HG03378 (cell line): ENCODE measurements around the gene NT5DC2.

ENCODE experiments used
- ATAC-seq: cut with Tn5 transposase; IDR thresholded peaks from one replicate; pipeline ENCODE4 v1.9.1; 2021; ENCODE audit warnings: mild to moderate bottlenecking, moderate library complexity; ENCODE audit not compliant: unreplicated experiment

NT5DC2 gene

DNA sequence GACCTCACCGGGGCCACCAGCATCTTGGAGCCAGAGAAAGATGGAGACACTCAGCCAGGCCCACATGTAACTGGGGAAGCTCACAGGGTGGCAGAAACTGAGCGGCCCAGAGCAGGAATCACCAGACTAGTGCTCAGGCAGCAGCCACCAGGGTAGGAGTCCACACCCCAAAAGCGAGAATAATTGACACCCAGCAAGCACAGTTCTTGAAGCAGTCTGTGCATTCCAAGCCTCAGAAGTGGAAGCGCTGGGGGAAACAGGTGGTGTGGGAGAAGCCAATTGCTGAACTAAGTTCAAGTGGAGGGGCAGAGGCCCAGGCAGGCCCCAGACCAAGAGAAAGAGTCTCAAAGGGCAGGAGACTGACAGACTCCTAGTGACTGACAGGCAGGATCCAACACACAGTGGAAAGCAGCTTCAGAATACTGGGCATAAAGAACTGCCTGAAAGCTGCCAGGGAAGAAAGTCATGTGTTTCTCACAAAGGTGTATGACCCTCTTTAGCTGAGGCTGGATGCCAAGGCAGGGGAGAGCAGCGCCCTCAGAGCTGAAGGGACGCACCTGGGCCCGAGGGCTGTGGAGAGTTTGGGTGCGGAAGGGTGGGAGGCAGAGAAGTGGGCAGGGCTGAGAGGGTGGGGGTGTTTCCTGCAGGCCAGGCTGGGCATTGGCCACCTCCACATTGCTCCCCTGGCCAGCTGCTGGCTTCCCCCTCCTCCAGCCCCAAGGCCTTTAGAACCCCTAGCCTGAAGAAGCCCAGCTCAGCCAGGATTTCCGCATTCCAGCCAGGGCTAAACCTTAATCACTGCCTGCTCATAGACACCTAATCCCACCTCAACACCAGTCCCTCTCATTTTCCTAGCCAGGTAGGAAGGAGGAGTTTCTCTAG lies 7.7 kb downstream of the NT5DC2 start:
- ATAC-seq: no peak

DNA sequence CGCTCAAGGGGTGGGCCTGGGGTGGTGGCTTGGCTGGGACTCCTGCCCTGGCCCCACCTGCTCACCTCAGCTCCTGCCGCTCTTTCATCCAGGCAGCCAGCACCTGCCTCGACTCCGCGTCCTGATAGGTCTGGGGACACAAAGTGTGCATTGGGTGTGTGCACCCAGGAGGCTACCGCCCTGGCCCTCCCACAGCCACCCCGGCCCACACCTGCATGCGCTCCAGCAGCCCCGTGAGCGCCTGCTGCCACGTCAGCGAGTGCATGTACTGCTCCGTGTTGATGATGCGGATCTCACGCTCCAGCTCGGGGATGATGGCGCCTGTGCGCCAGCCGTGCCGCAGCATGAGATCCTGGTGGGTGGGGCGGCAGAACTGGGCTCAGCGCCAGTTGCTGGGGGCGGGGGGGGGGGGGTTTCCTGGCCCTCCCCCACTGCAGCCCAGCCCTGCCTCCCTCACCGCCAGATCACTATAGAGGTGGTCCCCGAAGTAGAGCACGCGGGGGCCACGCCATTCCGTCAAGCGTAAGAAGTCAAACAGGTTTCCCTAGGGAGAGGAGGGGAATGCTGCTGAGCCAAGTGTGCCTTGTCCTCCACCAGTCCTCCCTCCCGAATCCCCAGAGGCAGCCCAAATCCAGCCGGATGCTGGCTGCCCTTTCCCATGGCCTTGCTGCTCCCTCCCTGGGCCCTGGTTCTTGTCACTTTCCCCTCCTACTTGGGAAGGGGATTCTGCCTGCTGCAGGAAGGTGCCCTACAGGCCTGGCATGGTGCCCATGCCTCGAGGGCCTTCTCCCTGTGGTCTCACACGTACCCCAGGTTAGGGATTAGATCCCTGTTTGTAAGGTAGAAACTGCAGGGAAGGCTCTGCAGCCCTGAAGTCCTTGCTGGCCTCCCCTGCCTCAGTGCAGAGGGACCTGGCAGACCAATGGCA lies 8.6 kb downstream of the NT5DC2 start:
- no peak for ATAC-seq

DNA sequence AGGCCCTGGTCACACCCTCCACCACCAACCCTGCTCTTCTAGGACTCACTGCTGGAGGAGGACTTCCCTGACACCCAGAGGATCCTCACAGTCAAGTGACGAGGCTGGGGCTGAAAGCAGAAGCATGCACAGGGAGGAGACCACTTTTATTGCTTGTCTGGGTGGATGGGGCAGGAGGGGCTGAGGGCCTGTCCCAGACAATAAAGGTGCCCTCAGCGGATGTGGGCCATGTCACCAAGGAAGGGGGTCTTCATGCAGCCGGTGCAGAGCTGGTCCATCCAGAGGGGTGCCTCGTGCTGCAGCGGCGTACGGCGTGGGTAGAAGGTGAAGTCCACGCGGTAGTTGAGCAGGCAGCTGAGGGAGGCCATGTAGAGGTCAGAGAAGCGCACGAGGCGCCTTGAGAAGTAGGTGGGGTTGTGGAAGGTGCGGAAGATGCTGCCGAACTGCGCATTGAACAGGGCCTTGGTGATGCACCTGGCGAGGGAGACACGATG lies 9.4 kb downstream of the NT5DC2 start:
- ATAC-seq: no peak

DNA sequence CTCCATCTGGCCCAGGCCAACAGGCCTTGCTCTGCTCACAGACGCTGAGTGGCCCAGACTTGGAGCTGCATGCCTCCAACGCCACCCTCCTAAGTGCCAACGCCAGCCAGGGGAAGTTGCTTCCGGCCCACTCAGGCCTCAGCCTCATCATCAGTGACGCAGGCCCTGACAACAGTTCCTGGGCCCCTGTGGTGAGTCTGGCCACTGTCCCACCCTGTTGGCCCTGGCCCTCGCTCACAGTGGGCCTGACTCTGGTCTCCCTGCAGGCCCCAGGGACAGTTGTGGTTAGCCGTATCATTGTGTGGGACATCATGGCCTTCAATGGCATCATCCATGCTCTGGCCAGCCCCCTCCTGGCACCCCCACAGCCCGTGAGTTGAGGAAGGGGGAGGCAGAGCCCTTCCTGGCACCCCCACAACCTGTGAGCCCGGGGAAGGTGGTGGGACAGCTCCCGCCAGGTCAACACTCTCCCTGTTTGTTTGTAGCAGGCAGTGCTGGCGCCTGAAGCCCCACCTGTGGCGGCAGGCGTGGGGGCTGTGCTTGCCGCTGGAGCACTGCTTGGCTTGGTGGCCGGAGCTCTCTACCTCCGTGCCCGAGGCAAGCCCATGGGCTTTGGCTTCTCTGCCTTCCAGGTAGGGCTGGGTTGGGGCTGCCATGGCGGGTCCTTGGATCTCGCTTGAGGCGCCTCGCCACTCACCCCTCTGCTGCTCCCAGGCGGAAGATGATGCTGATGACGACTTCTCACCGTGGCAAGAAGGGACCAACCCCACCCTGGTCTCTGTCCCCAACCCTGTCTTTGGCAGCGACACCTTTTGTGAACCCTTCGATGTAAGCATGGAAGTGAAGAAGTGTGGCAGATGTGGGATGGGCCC lies 10.0 kb downstream of the NT5DC2 start:
- ATAC-seq: no peak

DNA sequence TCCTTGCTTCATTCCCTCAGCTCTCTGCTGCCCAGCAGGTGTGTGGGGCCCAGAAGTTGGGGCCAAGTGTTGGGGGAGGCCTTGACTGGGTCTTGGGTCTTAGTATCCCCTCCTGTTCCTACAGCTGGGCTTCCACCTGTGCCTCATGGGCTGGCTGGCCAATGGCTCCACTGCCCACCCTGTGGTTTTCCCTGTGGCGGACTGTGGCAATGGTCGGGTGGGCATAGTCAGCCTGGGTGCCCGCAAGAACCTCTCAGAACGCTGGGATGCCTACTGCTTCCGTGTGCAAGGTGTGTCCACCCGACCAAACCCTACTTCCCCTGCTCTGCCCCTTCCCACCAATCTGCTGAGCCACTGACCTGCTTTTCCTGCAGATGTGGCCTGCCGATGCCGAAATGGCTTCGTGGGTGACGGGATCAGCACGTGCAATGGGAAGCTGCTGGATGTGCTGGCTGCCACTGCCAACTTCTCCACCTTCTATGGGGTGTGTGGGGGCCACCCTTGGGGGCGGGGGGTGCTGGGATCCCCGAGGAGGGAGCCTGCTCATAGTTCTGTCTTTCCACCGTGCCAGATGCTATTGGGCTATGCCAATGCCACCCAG lies 10.9 kb downstream of the NT5DC2 start:
- ATAC-seq: no peak

DNA sequence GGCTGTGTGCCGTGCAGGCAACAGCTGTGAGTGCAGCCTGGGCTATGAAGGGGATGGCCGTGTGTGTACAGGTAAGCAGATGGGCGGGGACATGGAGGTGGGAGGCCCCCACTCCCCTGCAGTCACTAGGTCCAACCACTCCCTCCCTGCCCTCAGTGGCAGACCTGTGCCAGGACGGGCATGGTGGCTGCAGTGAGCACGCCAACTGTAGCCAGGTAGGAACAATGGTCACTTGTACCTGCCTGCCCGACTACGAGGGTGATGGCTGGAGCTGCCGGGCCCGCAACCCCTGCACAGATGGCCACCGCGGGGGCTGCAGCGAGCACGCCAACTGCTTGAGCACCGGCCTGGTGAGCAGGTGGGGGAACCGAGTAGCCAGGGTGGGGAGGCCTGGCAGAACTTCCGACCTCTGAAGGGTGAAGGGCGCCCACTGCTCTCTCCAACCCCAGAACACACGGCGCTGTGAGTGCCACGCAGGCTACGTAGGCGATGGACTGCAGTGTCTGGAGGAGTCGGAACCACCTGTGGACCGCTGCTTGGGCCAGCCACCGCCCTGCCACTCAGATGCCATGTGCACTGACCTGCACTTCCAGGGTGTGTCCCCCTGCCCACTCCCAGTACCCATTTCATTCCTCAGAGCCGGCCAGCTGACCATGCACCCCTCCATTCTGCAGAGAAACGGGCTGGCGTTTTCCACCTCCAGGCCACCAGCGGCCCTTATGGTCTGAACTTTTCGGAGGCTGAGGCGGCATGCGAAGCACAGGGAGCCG lies 11.6 kb downstream of the NT5DC2 start:
- ATAC-seq: no peak

DNA sequence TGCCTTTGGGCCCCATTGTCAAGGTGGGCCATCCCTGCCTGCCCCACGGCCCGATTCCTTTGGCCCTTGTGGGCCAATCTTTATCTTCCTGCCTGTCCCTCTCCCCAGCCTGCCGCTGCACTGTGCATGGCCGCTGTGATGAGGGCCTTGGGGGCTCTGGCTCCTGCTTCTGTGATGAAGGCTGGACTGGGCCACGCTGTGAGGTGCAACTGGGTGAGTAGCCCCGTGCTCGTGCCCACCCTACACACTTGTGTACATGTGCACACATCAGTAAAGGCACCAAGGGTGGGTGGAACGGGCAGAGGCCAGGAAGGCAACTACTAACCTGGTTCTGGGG lies 12.2 kb downstream of the NT5DC2 start:
- no peak for ATAC-seq

DNA sequence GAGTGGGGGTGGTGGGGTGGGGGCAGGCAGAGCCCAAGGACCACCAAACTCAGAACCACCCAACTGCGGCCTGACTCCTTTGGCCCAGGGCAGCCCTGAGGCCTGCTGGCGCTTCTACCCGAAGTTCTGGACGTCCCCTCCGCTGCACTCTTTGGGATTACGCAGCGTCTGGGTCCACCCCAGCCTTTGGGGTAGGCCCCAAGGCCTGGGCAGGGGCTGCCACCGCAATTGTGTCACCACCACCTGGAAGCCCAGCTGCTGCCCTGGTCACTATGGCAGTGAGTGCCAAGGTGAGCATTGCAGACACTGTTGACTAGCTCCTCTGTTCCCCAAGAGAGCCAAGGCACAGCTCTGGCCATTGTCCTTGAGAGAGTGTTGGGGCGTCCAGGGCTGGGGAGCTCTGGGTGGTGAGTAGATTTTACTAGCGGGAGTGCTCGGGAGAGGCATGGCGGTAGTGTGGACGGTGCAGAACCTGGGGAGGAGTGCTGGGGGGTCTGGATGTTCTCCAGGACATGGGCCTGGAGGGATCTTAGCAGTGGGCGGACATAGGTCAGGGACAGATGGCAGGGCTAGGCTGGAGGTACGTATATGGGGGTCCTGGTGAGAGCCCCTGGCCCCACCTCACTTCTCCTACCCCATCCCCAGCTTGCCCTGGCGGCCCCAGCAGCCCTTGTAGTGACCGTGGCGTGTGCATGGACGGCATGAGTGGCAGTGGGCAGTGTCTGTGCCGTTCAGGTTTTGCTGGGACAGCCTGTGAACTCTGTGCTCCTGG lies 12.8 kb downstream of the NT5DC2 start:
- ATAC-seq: no peak

DNA sequence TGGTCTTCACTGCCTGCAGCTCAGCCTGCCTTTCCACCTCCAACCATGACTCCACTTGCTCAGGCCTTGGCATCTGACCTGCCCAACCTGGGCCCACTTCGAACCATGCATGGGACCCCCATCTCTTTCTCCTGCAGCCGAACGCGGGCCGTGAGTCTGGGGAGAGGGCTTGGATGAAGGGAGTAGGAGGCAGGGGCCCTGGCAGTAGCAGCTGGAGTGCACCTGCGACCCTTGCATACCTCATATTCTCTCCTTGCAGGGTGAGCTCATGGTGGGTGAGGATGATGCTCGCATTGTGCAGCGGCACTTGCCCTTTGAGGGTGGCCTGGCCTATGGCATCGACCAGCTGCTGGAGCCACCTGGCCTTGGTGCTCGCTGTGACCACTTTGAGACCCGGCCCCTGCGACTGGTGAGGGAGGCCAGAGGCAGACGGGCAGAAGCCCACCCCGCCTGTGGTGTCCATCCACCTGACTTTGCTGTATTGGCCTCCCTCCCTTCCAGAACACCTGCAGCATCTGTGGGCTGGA lies 13.5 kb downstream of the NT5DC2 start:
- no peak for ATAC-seq

DNA sequence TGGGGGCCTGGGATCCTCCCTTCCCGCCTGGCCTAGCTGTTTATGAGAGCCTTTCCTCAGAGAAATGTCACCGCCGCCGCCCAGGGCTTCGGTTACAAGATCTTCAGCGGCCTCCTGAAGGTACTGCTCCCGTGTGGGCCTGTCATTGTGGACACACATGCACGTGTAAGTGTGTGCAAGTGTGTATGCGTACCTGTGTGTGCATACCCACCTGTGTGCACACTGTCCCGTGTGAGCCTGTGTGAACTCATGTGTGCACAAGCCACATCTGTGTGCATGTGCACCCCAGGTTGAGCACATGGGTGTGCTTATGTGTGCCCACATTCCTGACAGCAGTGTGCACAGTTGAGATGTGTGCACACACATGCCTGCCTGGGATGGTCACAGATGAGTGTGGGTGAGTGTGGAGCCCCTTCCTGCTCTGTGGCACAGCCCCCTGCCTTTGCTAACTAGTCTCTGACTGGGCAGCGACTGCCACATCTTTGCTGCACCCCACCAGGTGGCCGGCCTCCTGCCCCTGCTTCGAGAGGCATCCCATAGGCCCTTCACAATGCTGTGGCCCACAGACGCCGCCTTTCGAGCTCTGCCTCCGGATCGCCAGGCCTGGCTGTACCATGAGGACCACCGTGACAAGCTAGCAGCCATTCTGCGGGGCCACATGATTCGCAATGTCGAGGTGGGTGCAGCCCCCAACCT lies 14.1 kb downstream of the NT5DC2 start:
- ATAC-seq: no peak

DNA sequence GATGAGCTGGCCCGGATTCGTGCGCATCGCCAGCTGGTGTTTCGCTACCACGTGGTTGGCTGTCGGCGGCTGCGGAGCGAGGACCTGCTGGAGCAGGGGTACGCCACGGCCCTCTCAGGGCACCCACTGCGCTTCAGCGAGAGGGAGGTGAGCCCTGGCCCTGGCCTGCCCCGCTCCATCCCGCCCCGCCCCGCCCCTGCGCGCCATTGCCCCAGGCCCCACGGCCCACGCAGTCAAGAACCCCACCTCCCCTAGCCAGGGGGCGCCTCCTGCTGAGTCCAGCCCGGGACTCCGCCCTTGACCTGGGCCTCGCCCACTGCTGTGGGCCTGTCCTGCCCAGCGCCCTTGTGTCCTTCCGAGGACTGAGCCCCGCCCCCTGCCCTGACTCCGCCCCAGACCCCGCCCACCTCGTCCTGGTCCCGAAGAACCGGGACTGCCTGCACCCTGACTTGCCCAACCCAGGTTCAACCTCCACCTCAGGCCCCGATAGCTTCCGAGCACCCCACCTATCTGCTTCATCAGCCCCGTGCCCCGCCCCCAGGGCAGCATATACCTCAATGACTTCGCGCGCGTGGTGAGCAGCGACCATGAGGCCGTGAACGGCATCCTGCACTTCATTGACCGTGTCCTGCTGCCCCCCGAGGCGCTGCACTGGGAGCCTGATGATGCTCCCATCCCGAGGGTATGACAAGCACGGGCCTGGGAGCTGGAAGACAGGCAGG lies 14.8 kb downstream of the NT5DC2 start:
- no peak for ATAC-seq

DNA sequence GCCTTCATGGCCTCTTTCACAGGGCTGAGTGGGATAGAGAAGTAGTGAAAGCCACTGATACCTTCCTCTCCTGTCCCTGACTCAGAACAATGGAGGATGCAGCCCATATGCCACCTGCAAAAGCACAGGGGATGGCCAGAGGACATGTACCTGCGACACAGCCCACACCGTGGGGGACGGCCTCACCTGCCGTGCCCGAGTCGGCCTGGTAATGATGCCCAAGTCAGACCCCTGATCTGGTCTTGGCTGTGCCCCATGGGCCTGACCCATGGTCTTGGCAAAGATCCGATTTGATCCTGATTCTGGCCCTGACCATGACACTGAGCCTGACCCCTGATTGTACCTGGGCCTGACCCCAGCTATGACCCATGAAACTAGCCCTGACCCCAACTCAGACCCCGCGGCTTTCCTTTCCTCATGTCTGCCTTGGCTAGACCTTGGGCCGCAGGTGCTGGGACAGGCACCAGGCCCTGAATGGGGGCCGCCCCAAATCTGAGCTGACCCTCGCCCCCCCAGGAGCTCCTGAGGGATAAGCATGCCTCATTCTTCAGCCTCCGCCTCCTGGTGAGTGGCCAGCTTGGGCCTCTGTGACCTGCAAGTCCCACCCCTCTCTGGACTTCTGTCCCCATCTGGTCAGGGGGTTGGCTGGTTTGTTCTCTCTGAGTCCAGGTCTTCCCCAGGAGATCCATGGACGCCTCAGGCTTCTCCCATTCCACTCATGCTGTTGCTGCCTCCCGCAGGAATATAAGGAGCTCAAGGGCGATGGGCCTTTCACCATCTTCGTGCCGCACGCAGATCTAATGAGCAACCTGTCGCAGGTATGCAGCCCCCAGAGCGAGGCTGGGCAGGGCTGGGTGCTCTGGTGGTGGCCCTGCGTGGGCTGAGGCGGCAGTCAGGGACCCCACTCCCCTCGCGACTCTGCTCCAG lies 15.6 kb downstream of the NT5DC2 start:
- ATAC-seq: no peak

DNA sequence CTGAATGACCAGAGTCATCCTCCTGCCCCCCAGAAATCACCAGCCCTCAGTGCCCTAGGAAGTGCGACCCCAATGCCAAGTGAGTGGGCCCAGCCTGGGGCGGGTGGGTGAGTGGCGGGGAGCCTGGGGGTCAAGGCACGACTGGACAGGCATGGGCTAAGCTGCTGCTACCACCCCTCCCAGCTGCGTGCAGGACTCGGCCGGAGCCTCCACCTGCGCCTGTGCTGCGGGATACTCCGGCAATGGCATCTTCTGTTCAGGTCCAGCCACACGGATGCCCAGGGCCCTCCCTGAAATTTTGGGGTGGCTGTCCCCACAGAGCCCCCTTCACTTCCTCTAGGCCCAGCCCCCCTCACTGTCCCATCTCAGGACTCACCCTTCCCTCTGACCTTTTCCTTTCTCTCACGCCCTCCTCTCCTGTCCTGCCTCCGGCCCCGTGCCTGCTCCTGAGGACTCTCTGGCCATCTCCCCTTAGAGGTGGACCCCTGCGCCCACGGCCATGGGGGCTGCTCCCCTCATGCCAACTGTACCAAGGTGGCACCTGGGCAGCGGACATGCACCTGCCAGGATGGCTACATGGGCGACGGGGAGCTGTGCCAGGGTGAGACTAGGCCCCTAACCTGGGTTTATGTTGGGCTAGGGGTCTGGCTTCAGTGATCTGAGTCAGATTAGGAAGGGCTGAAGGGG lies 17.0 kb downstream of the NT5DC2 start:
- ATAC-seq: no peak

DNA sequence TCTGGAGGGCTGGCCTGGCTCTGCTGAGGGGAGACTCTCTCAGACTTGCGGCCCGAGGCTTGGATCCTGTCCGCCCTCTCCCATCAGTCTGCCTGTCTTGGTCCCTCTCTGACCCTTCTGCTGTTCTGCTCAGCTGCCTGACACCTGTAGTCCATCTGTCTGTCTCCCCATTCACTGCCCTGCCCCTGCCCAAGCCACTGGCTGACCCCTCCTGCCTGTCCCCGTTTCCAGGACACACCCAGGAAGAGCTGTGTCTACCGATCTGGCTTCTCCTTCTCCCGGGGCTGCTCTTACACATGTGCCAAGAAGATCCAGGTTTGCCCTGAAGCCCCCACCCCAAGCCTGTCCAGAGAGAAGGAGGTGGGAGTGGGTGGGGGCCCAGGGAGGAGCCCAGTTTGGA lies 18.5 kb downstream of the NT5DC2 start:
- ATAC-seq: no peak

DNA sequence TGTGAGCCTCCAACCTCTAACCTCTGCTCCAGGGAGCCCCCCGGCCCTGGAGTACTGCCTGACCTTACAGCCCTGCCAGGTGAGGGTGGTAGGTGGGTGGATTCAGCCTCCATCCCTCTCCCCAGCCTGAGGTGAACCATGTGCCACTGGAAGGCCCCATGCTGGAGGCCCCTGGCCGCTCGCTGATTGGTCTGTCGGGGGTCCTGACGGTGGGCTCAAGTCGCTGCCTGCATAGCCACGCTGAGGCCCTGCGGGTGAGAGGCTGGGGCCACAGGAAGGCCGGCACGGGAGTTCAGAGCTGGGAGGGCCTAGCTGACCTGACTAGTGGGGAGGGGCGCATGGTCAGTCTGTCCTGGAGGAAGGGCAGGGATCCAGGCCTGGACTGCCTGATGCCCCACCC lies 19.1 kb downstream of the NT5DC2 start:
- ATAC-seq: no peak

DNA sequence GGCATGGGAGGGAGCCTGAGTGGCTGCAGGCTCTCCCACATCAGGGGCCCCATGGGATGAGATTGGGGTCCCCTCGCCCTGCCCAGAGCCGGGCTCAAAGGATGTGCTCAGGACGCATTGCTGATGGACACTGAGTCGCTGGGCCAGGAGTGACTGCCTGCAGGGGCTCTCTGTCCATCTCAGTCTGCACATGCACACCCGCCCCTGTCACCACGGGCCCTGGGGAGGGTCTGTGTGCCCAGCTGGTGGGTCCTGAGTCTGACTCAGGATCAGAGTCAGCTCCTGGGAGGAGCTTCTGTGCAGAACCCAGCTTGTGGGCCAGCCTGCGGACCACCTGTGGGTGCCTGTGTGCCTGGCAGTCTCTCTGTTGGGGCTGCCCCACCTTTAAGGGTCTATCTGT lies 20.4 kb downstream of the NT5DC2 start:
- no peak for ATAC-seq
